Measurements from ENCODE around the gene SPATA31E1. TPM values are rescaled to one million over a fixed set of nuclear protein-coding genes. Genes with fewer than 3 reads are reported as not detected.

SPATA31E1 gene
- total RNA-seq: not detected

DNA sequence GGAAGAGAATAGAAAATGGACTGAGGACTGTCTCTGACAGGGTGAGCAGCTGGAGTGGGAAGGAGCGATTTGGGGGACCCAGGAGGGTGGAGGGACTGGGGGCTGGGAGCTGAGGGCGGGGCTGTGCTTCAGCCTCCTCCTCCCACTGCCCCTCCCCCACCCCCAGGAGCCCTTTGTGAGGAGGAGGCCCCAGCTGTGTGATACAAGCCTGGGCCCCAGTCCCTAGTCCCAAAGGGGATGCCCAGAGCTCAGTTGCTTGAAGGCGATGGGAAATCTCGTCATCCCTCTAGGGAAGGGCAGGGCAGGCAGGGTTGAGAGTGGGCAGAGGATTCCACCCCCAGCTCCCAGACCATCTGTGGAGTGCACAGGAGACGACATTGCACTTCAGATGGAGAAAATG, at the start of gene SPATA31E1:
Gene SPATA31E1, plus strand, starts transcription at position 251 of the 400 bp plus-strand sequence. Its CDS starts 15 bp downstream, at position 266.
- peak in 1 of 2 donors; percentile 58 for DNase-seq (ENCODE audit: low spot score in 2 of 2)
- intact Hi-C loops (cut with DNase I): no loop called here
- Histone ChIP-seq H3K27me3 (no peaks in the 10 kb centered on the region), H3K9me3 (no peaks in the 10 kb centered on the region), H3K4me1 (no peaks in the 10 kb centered on the region), H3K4me3 (no peak within 1 kb of the TSS), H3K36me3 (no peaks in the 10 kb centered on the region), H3K27ac (no peak within 1 kb of the TSS)
- TF ChIP-seq, protein P1, sequence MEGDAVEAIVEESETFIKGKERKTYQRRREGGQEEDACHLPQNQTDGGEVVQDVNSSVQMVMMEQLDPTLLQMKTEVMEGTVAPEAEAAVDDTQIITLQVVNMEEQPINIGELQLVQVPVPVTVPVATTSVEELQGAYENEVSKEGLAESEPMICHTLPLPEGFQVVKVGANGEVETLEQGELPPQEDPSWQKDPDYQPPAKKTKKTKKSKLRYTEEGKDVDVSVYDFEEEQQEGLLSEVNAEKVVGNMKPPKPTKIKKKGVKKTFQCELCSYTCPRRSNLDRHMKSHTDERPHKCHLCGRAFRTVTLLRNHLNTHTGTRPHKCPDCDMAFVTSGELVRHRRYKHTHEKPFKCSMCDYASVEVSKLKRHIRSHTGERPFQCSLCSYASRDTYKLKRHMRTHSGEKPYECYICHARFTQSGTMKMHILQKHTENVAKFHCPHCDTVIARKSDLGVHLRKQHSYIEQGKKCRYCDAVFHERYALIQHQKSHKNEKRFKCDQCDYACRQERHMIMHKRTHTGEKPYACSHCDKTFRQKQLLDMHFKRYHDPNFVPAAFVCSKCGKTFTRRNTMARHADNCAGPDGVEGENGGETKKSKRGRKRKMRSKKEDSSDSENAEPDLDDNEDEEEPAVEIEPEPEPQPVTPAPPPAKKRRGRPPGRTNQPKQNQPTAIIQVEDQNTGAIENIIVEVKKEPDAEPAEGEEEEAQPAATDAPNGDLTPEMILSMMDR (IDR thresholded peaks at IDR 0.05): no peak

DNA sequence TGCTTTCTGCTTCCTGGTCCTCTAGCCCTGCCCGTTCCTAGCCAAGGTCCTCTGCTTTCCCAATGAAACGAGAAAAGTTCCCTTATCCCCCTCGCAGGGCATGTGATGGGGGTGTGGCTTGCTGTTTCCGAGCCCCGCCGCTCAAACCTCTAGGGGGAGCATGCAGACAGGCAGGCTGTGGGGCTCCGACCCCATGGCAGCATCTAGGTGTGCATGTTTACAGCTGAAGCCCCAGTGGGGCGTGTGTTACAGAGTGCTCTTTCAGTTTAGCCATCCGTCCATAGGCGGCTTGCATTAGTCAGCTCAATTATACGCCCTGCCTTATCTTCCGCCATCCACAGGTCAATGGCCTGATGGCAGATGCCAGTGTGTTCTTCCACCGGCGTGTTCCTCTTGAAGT, 48.3 kb upstream of the SPATA31E1 start:
- no peaks in the 10 kb centered on the region for H3K36me3 ChIP-seq
- no peak for DNase-seq (ENCODE audit: low spot score in 2 of 2)
- H3K27ac ChIP-seq: no peak overlapping the region
- intact Hi-C loops (cut with DNase I): no loop called here
- TF ChIP-seq, protein P1 (IDR thresholded peaks at IDR 0.05): no peak
- no peak overlapping the region for H3K4me3 ChIP-seq
- no peaks in the 10 kb centered on the region for H3K4me1 ChIP-seq
- H3K9me3 ChIP-seq: no peaks in the 10 kb centered on the region
- no peaks in the 10 kb centered on the region for H3K27me3 ChIP-seq

DNA sequence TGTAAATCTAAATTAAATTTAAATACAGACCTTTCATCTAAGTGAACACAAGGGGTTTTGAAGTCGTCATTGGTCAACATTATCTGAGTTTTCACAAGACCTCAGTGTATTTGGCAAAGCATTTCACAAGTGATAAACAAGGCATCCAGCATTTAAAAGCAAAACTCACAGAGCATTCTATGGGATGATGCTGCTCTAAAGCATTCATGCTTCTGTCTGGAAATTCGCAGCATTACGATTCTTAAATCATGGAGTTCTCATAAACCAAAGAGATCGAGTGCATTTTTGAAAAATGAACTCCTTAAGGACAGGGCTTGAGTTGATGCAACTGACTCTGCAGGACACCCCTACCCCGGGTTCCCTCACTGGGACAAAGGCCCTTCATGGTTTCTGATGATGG, 46.1 kb upstream of the SPATA31E1 start:
- Histone ChIP-seq H3K9me3 (no peaks in the 10 kb centered on the region), H3K4me1 (no peaks in the 10 kb centered on the region), H3K36me3 (no peaks in the 10 kb centered on the region), H3K27me3 (no peaks in the 10 kb centered on the region), H3K4me3 (no peak overlapping the region), H3K27ac (no peak overlapping the region)
- TF ChIP-seq, protein P1 (IDR thresholded peaks at IDR 0.05): no peak
- DNase-seq (ENCODE audit: low spot score in 2 of 2): no peak
- intact Hi-C loops (cut with DNase I): no loop called here

DNA sequence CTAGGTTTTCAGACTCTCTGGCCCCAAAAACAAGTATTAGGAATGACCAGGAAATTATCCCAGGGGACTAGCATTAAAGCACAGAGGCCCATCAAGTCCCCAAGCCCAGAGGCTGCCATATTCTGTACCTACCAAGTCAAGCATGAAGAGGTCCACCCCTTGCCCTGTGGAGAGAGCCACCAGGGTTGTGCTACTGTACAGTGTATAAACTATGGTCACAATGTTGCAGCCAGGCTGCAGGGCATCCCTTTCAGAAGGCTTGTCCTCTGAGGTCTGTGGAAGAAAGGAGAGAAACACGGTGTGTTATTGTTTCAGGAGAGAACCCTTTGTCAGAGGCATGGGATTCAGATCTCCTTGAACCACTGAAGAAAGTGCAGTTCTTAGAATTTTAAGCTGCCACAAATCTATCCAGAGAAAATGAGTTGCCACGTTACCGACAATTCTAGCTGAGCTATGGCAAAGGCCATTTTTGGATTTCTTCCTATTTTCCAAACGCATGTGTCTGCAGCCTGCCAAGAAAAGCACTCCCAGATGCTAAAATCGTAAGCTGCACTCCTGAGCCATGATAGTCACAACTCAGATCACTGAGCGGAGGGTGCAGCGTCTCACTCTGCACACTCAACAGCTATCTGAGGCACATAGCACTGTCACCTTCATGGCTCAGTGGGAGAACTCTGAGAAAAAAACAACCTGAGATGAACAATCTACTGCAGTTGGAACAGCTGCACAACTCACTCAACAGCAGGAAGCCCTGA, 45.5 kb upstream of the SPATA31E1 start:
- Histone ChIP-seq H3K4me3 (no peak overlapping the region), H3K27me3 (no peaks in the 10 kb centered on the region), H3K9me3 (no peaks in the 10 kb centered on the region), H3K36me3 (no peaks in the 10 kb centered on the region), H3K27ac (no peak overlapping the region), H3K4me1 (no peaks in the 10 kb centered on the region)
- intact Hi-C loops (cut with DNase I): no loop called here
- TF ChIP-seq, protein P1 (IDR thresholded peaks at IDR 0.05): no peak
- no peak for DNase-seq (ENCODE audit: low spot score in 2 of 2)

DNA sequence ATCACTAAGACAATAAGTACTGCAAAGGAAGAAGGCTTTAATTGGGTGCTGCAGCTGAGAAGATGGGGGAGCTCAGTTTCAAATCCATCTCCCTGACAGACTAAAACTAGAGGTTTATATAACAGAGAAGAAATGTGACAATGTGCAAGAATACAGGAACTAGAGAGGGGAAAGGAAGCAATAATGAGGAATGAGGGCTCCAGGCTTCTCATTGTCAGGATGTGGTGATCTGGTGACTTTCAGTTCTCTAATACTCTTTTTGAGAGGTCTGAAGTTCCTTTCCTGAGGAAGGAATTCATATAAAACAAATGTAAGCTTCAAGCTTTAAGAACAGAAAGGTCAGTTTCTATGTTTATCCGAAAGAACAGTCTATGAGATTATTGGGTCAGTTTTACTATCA, 42.5 kb upstream of the SPATA31E1 start:
- TF ChIP-seq, protein P1 (IDR thresholded peaks at IDR 0.05): no peak
- H3K9me3 ChIP-seq: no peaks in the 10 kb centered on the region
- H3K36me3 ChIP-seq: no peaks in the 10 kb centered on the region

More for the DNA sequence above, 42.5 kb upstream of the SPATA31E1 start:
- DNase-seq (ENCODE audit: low spot score in 2 of 2): no peak
- Histone ChIP-seq H3K27ac (no peak overlapping the region), H3K4me1 (no peaks in the 10 kb centered on the region), H3K27me3 (no peaks in the 10 kb centered on the region), H3K4me3 (no peak overlapping the region)
- intact Hi-C loops (cut with DNase I): no loop called here
